HG02759 (cell line): ENCODE data around the gene SRSF1.
A peak's percentile ranks its signal among the peaks of the same experiment; 100 is the strongest.
"Not testable (repeated sequence)": the region's sequence is repeated elsewhere in the genome, so short reads cannot be mapped to it uniquely, and the experiment has no call there.

Experiments used
- ATAC-seq: cut with Tn5 transposase; IDR thresholded peaks from one replicate; pipeline ENCODE4 v1.9.1; 2021; ENCODE audit warnings: mild to moderate bottlenecking, moderate library complexity; ENCODE audit not compliant: unreplicated experiment

SRSF1 gene

DNA sequence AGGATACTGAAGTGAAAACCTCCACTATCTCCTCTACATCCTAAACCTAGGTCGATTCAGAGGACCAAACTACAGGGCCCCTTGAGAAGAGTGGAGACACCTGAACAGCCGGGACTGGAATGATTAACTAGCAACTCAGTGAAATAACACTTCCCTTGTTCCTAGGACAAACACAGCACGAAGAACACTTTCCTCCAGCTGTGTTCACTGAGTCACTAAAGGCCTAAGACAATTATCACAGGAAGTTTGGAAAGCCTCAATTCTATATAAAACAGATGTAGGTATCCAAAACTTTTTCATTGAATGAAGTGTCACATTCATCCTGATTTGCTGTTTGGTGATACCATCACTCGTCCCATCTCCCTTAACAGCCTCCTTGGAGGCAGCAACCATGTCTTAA is 36.3 kb downstream of the SRSF1 start:
- ATAC-seq: no peak

DNA sequence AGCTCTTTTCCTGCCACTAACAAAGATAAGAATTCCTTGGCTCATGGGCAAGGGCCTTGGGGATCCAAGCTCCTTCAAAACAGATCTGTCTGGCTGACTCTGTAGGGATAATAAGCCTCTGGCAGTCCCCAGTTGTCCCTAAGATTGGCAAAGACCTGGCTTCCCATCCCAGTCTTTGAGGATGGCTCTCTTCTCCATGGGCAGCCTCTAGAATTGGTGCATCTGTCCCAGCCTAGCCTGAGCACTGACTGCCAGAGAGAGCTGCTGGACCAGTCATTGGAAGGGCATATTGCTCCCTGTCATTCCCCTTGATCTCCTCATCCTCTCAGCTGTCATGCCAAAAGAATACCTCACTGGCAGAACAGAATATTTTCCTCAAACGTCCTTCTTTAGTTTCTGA is 38.6 kb downstream of the SRSF1 start:
- ATAC-seq: no peak

DNA sequence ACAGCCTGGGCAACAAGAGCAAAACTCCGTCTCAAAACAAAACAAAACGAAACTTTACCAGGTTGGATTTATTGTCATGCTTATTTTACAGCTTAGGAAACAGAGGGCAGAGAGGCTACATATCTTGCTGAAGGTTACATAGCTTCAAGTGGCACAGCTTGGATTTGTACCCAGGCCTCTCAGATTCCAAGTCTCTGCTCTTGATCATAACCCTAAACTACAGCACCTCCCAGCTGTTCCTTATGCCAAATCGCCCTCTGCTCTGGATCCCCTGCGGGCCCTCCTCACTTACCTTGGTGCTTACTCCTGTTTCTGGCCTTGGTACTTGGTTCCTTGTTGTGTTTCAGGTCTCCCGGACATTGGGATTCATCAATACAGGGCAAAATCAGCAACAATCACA is 40.2 kb downstream of the SRSF1 start:
- ATAC-seq: no peak

- ATAC-seq: no peak
These were observed 40.8 kb downstream of the SRSF1 start for GRCh38 chr17:57966246-57966645.

DNA sequence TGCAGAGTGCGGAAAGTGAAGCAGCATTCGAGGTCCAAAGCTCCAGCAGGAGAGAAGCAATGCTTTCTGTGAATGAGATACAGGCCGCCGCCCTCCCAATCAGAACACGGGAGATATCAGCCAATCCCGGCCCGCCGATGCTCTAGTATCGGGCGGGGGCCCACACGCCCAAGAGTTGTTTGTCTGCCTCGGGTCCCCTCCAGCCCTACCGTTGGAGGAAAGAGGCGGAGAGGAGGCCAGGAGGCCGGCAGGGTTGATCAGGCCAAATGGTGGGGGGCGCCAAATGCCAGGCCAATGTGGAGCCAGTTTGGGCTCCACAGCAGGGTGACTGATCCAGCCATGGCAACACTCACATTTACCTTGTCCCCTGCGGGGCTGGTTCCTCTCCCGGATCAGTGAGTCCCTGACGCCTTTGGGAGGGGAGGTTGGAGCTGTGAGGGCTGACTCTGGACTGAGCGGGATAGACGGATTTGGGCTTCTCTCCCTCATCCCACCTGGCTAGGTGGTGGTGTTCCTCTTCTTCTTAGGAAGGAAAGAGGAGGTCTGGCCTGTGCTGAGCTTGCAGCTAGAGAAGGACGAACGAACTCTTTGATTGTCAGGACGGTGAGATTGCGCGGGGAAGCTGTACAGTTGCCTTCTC is 41.4 kb downstream of the SRSF1 start:
- no peak for ATAC-seq

DNA sequence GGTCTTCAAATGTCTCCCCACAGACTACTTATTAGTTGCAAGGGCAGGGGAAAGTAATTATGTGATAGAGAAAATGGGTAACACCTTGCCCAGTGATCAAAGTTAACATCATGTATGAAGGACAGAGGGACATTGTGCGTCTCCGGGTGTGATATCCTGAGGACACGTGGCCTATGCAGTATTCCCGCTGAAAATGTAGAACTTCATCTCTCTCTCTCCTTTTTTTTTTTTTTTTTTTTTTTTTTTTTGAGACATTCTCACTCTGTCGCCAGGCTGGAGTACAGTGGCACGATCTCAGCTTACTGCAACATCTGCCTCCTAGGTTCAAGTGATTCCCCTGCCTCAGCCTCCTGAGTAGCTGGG is 43.9 kb downstream of the SRSF1 start:
- no peak for ATAC-seq

- ATAC-seq: no peak
These were observed 44.5 kb downstream of the SRSF1 start for GRCh38 chr17:57962279-57963148.

DNA sequence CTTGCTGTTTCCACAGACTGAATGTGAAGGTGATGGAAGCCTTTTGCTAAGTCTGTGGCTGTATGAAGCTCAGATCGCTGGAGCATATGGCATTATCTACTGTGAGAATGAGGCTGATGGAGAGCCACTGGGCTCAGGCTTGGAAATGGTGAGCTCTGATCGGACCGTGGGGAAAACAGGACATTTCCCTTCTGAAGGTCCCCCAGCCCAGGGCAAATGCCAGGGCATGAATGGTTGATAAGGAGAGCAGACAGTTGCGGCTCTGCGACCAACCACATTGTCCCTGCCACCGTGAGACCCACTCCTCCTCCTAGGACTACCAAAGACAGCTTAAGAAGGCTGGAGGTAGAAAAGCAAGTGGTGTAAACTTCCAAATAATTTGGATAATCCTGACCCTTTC is 47.1 kb downstream of the SRSF1 start:
- ATAC-seq: no peak

- ATAC-seq: not testable (repeated sequence)
These were observed 48.7 kb downstream of the SRSF1 start for GRCh38 chr17:57958391-57958790.

DNA sequence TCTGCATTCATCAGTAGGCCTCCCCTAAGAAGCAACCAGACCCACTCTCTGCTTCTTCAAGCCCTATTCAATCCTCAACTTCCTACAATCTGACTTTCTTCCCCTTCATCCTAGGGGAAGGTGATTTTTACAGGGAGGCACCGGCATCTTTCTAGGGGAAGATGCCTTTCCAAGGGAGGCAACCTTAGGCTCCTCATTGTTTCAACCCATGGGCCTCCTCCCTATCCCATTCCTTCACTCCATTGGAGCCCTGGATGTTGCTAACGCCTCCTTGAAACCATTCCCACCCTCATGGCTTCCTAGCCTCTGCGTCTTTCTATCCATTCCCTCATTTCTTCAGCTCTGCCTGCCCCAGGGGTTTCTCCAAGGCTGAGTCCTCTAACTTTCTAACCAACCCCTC is 49.2 kb downstream of the SRSF1 start:
- ATAC-seq: no peak

DNA sequence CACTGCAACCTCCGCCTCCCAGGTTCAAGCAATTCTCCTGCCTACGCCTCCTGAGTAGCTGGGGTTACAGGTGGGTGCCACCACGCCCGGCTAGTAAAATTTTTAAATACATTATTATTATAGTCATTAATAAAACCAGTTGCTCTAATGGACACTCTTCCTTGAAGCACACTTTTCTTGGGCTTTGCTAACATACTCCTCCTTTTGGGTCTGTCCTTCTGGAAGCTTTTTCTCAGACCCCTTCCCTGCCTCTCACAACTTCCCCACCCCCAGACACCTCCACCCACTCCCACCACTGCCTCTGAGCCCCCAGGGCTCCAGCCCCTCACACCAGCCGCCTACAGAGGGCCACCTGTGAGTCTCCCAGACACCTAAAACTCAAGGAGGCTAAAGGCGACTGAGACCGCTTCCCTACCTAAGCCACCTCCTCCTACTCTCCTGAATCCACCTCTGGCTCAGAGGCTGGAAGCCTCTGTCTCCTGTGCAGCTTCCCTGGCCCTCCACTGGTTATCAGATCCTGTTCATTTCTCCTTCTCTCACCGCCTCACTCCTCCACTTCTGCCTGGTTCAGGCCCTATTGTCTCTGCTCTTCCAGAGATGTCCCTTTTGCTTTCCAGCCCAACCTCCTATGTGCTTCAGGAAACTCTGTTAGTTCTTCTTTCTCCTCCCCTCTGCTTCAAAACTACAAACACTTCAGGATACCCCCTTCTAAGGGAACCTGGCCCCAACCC is 49.8 kb downstream of the SRSF1 start:
- no peak for ATAC-seq

DNA sequence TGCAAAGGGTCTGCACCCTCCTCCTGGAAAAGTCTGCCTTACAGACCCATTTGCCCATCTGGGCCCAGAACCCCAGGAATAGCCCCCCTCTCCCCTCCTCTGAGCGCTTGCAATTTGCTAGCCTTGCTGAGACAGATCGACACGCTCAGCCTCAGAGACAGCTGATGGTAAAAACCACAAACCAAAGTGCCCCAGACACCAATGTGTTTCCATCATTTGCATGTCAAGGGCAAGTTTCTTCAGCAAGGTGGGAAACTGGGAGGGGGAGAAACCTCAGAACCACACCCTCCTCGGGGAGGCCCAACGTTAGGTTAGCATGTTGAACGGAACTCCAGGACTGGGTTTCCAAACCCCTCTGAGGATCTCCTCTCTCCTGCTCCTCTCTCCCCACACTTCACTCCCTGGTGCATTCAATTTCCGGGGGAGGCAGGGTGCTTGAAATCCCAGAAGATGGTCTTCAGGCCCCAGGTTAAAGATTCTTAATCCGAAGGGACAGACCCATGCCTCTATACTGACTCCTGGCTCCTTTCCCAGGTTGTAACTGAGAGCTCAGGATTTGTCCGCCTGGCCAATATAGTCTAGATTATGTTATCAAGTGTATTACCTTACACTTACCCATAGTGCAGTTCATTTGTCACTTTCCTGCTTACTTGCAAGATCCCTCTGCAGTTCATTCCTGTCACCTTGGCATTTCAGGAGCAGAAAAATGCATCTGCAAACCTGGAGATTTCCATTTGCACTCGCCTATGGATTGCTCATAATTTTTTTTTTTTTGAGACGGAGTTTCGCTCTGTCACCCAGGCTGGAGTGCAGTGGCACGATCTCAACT is 50.5 kb downstream of the SRSF1 start:
- peak; percentile 57 for ATAC-seq

- peak; percentile 57 for ATAC-seq
These were observed 51.7 kb downstream of the SRSF1 start, which contains the start of gene CUEDC1 for GRCh38 chr17:57955183-57955931. TSS of gene CUEDC1 (minus strand) at chr17:57955412. CDS start at chr17:57885564, 69,848 bp downstream.

DNA sequence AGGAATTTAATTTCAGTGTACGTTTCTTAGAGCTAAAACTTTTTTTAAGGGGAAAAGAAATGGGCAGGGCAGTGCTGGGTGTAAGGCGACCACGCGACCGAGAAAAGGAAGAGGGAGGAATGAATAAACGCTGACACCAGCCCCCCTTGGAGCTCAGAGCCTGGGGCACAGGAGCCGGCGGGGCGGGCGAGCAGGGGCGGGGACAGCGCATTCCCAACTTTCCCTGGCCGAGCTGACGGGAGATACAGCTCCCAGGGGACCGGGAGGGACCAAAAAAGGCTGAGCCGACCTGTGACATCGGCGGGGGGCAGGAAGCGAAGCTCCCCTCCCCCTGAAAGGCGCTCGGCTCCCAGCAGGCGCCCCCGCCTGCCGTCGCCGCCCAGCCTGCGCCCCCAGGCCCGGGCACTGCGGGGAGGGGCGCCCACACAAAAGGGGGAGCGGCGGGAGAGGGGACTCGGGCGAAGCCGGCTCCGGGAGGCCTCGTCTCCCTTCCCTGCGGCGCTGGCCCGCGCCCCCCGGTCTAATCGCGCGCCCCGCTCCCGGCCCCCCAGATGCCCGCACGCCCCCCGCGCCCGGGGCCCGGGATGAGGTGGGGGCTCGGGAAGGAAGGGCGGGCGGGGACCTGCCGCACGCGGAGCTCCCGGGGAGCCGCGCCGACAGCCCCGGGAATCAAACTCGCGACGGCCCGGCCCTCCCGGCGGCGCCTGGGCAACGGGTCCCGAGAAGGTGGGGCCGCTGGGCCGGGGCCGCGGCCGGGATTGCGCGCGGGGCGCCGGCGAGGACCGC is 52.5 kb downstream of the SRSF1 start:
- peak; percentile 25 for ATAC-seq

DNA sequence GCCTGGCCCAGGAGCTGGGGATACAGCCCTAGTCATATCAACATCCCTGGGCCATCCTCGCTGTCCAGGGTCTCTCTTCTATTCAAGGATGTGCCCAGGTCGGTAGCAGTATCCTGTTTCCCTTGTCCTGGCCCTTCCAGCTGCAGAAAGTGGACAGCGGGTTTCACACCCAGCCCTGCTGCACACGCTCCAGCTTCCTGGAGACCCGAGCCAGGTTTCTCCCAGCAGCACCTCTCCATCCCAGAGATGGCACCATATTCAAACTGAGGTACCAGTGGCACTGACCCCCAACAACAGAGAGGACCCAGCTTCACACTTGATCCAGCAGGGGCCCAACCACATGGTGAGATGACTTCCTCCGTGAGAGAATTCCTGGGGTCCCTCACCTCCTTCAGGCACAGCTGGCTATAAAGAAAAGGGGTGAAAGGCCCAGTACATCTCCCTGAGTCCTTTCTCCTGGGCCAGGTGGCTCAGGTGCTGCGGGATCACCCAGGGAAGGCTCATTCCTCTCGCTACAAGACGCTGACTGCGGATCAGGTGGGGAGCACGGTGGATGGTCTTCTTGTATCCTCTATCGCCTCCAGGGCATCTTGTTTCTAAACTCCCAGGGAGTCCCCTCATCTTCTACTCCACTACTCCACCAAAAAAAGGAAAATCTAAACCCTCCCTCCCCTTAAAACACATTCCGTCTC is 53.2 kb downstream of the SRSF1 start:
- ATAC-seq: no peak
